GM12878 (cell line): Measurements from ENCODE around the gene USP9X. TPM values are rescaled to one million over a fixed set of nuclear protein-coding genes. Genes with fewer than 3 reads are reported as not detected.
"Not testable (repeated sequence)": the region's sequence is repeated elsewhere in the genome, so short reads cannot be mapped to it uniquely, and the experiment has no call there.

Experiments
- ATAC-seq: fragments of 200-7000 bp; cut with Tn5 transposase; 3 replicates; pipeline ENCODE4 v1.9.1; 2020; ENCODE audit warnings: mild to moderate bottlenecking, moderate library complexity
- BruUV-seq: library from RNA; stranded (reverse); fragments of 400-500 nt; replicated peaks from 2 replicates; lab custom pipeline; 2021; lab: Mats Ljungman, UMichigan
- CTCF ChIA-PET: fragments of 300-600 bp; sonication (Branson Sonifier 250); formaldehyde crosslinking; extraction: SDS; loops from one replicate; lab custom pipeline; 2021; ENCODE audit warnings: inconsistent platforms; lab: Yijun Ruan, JAX
- POLR2A ChIA-PET: fragments of 350-600 bp; formaldehyde crosslinking; extraction: SDS; loops from one replicate; lab custom pipeline; 2021; ENCODE audit warnings: inconsistent platforms; lab: Charles Lee
- RAD21 ChIA-PET: fragments of 300-600 bp; sonication (Branson Sonifier 250); formaldehyde crosslinking; loops from one replicate; lab custom pipeline; 2023; ENCODE audit warnings: antibody characterized with exemption; ENCODE audit not compliant: unreplicated experiment; lab: Charles Lee
- SMC1A ChIA-PET: fragments of 300-600 bp; sonication (Branson Sonifier 250); formaldehyde crosslinking; loops from one replicate; lab custom pipeline; 2023; ENCODE audit not compliant: unreplicated experiment, uncharacterized antibody; lab: Charles Lee
- DNase-seq: peaks from one replicate; pipeline ENCODE4 v3.0.0-alpha.2; 2011; ENCODE audit warnings: low read depth, low spot score
- FAIRE-seq: peaks from 3 replicates; lab custom pipeline; 2011; peaks lifted over from hg19 to GRCh38; lab: Jason Lieb, UNC
- H2AFZ ChIP-seq: 2 replicates; pipeline ENCODE4 v1.6.0; 2011; ENCODE audit warnings: low read depth, low read length, control low read depth; ENCODE audit not compliant: control insufficient read depth
- H3K27ac ChIP-seq: 2 replicates; pipeline ENCODE4 v1.5.1; 2011; ENCODE audit warnings: control low read depth; ENCODE audit not compliant: control insufficient read depth, insufficient read depth
- H3K27me3 ChIP-seq, 2 experiments: replicated peaks in 1 of 2; 2 replicates each; pipeline versions ENCODE4 v1.6.0 to v1.6.1; 2011; ENCODE audit warnings: low read length in 1 of 2; ENCODE audit not compliant: control insufficient read depth in 2 of 2, insufficient read depth in 2 of 2
- H3K36me3 ChIP-seq, 2 experiments: 2 replicates each; pipeline ENCODE4 v1.5.1; 2011; ENCODE audit warnings: low read length in 1 of 2; ENCODE audit not compliant: control insufficient read depth in 2 of 2, insufficient read depth in 2 of 2
- H3K4me1 ChIP-seq: 2 replicates; pipeline ENCODE4 v1.6.1; 2011; ENCODE audit warnings: mild to moderate bottlenecking, low read length, moderate library complexity, mixed read lengths; ENCODE audit not compliant: control insufficient read depth, insufficient read depth
- H3K4me2 ChIP-seq: 2 replicates; pipeline ENCODE4 v1.6.0; 2011; ENCODE audit warnings: control low read depth; ENCODE audit not compliant: control insufficient read depth, insufficient read depth
- H3K4me3 ChIP-seq: fragments of 200-600 bp; sonication (generic); 2 replicates; pipeline ENCODE4 v1.5.1; 2016
- H3K79me2 ChIP-seq: 2 replicates; pipeline ENCODE4 v1.6.0; 2011; ENCODE audit warnings: low read length; ENCODE audit not compliant: control insufficient read depth, insufficient read depth
- H3K9ac ChIP-seq: 2 replicates; pipeline ENCODE4 v1.8.0; 2011; ENCODE audit warnings: low read length, control low read depth, mixed read lengths; ENCODE audit not compliant: control insufficient read depth, insufficient read depth
- H3K9me3 ChIP-seq: replicated peaks from 3 replicates; pipeline ENCODE4 v1.5.1; 2011; ENCODE audit warnings: mild to moderate bottlenecking, low read length; ENCODE audit not compliant: control insufficient read depth, insufficient read depth
- H4K20me1 ChIP-seq: 2 replicates; pipeline ENCODE4 v1.6.0; 2011; ENCODE audit not compliant: control insufficient read depth, insufficient read depth
- ASH2L ChIP-seq: fragments of 300-600, 200-600 bp; sonication (generic); IDR thresholded peaks from 2 replicates; pipeline ENCODE4 v1.6.1; 2017; ENCODE audit warnings: low read depth, mild to moderate bottlenecking, borderline replicate concordance
- EED ChIP-seq: sonication (generic); IDR thresholded peaks from 2 replicates; pipeline ENCODE4 v1.6.1; 2016; ENCODE audit warnings: antibody characterized with exemption, low read depth
- IKZF1 ChIP-seq: fragments of 450-650 bp; conservative IDR thresholded peaks from 2 replicates; pipeline ENCODE4 v1.6.1; 2017; ENCODE audit warnings: antibody characterized with exemption, mild to moderate bottlenecking
- IKZF2 ChIP-seq, 2 experiments: fragments of 450-650 bp; IDR thresholded peaks; 2 replicates each; pipeline ENCODE4 v1.6.1; 2017; ENCODE audit warnings: mild to moderate bottlenecking in 2 of 2, moderate library complexity in 2 of 2
- MEF2A ChIP-seq: IDR thresholded peaks from 2 replicates; pipeline ENCODE4 v1.6.1; 2011; ENCODE audit warnings: low read depth, mild to moderate bottlenecking, low read length, moderate library complexity; ENCODE audit not compliant: insufficient read depth
- MEF2B ChIP-seq: fragments of 450-650 bp; IDR thresholded peaks from 2 replicates; pipeline ENCODE4 v1.6.1; 2018; ENCODE audit warnings: mild to moderate bottlenecking, moderate library complexity; ENCODE audit not compliant: partially characterized antibody, poor library complexity, severe bottlenecking
- MTA2 ChIP-seq: fragments of 450-650 bp; IDR thresholded peaks from 2 replicates; pipeline ENCODE4 v1.6.1; 2016; ENCODE audit warnings: low read depth, mild to moderate bottlenecking, moderate library complexity
- NFIC ChIP-seq: IDR thresholded peaks from 2 replicates; pipeline ENCODE4 v1.6.1; 2012; ENCODE audit warnings: low read depth, mild to moderate bottlenecking, inconsistent platforms, low read length, moderate library complexity
- RUNX3 ChIP-seq: IDR thresholded peaks from 2 replicates; pipeline ENCODE4 v1.6.1; 2012; ENCODE audit warnings: low read length, inconsistent platforms
- SPI1 ChIP-seq: IDR thresholded peaks from 2 replicates; pipeline ENCODE4 v1.6.1; 2011; ENCODE audit warnings: low read depth, mild to moderate bottlenecking, low read length, moderate library complexity, borderline replicate concordance; ENCODE audit not compliant: insufficient read depth
- USF2 ChIP-seq: IDR thresholded peaks from 2 replicates; pipeline ENCODE4 v1.6.1; 2011; ENCODE audit warnings: low read depth, low read length, improper control_type of control experiment, borderline replicate concordance
- WGBS: methylation state at CpG from one replicate; pipeline ENCODE4 v1.1.6; 2016; ENCODE audit warnings: low lambda C conversion rate; ENCODE audit not compliant: insufficient replicate concordance, insufficient coverage; ENCODE audit errors: missing lambda C conversion rate; 5-methylcytosine and 5-hydroxymethylcytosine counted together
- in situ Hi-C: fragments of 300-500 bp; cut with MboI; formaldehyde crosslinking; loops from 9 replicates; pipeline ENCODE4 v1.14.3; 2018; ENCODE audit warnings: mixed read lengths
- intact Hi-C: fragments of 100-400 bp; cut with micrococcal nuclease; formaldehyde crosslinking; loops from one replicate; pipeline ENCODE4 v1.14.2; 2022; ENCODE audit not compliant: unreplicated experiment
- polyA plus RNA-seq, 11 experiments: library from polyadenylated mRNA; depleted of rRNA in 4 of 11; unstranded in 6 of 11; stranded (reverse) in 5 of 11; fragments of >200 nt; fragmentation: Nextera tagmentation in 4 of 11; fragmentation: Illumina TruSeq in 1 of 11; extraction: Ambion mirVana in 4 of 11; extraction: Trizol in 1 of 11; gene quantifications; 1 replicate in 1 of 11; 2 replicates in 10 of 11; pipeline versions ENCODE4 v1.2.1 to v1.2.3, GENCODE V29; 2011 to 2016; ENCODE audit warnings: inconsistent platforms in 2 of 11, missing spikeins in 2 of 11, low read depth in 1 of 11
- total RNA-seq, 4 experiments: library from RNA; depleted of rRNA in 3 of 4; stranded (reverse); fragments of >200 nt in 3 of 4; fragmentation: Illumina TruSeq in 1 of 4; extraction: Trizol in 1 of 4; gene quantifications; 2 replicates each; pipeline versions ENCODE4 v1.2.1 to v1.2.3, GENCODE V29; 2013 to 2021
- TF ChIP-seq, protein P1 (sequence below): fragments of 150-350 bp; IDR thresholded peaks from 2 replicates; pipeline ENCODE4 v1.6.1; 2016; ENCODE audit warnings: low read depth, low read length

USP9X gene
- total and polyA plus RNA-seq, 10 of the 15 experiments (the other 5 are each of a cell fraction or from before 2014, with no cell fraction given), result 9.3 to 61.6 (median 31.7) TPM

DNA sequence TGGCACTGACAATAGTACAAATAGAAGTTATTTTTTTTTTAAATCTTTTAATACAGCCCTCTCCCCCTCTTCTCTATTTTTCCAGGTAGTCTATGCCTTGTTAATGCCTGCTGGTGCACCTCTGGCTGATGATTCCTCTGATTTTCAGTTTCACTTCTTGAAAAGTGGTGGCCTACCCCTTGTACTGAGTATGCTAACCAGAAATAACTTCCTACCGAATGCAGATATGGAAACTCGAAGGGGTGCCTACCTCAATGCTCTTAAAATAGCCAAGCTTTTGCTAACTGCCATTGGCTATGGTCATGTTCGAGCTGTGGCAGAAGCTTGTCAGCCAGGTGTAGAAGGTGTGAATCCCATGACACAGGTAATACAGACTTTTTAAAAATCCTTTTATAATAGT is 99.1 kb downstream of the USP9X start:
- no peak overlapping the region for H3K4me3 ChIP-seq
- ATAC-seq (peak; percentile 73), DNase-seq (peak; percentile 33), FAIRE-seq (peak; percentile 23)
- no peak overlapping the region for H3K27ac ChIP-seq
- in situ Hi-C loops, result loop anchor here (5.0 kb wide), 1 partner anchor 68 kb away; no protein-coding TSS in a partner anchor
- TF ChIP-seq RUNX3 (peak; percentile 62; the same call in 1 of the 2 replicates), MEF2B (peak; percentile 80), MTA2 (peak; percentile 53; the same call in 1 of the 2 replicates), NFIC (no peak), IKZF1 (peak; percentile 57), MEF2A (peak; percentile 74), ASH2L (no peak), USF2 (no peak), EED (peak; percentile 57), IKZF2 (IDR thresholded peaks at IDR 0.05) (peak; percentile 75 to 80), SPI1 (peak; percentile 85)
- TF ChIP-seq, protein P1, sequence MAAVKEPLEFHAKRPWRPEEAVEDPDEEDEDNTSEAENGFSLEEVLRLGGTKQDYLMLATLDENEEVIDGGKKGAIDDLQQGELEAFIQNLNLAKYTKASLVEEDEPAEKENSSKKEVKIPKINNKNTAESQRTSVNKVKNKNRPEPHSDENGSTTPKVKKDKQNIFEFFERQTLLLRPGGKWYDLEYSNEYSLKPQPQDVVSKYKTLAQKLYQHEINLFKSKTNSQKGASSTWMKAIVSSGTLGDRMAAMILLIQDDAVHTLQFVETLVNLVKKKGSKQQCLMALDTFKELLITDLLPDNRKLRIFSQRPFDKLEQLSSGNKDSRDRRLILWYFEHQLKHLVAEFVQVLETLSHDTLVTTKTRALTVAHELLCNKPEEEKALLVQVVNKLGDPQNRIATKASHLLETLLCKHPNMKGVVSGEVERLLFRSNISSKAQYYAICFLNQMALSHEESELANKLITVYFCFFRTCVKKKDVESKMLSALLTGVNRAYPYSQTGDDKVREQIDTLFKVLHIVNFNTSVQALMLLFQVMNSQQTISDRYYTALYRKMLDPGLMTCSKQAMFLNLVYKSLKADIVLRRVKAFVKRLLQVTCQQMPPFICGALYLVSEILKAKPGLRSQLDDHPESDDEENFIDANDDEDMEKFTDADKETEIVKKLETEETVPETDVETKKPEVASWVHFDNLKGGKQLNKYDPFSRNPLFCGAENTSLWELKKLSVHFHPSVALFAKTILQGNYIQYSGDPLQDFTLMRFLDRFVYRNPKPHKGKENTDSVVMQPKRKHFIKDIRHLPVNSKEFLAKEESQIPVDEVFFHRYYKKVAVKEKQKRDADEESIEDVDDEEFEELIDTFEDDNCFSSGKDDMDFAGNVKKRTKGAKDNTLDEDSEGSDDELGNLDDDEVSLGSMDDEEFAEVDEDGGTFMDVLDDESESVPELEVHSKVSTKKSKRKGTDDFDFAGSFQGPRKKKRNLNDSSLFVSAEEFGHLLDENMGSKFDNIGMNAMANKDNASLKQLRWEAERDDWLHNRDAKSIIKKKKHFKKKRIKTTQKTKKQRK, result no peak
- peak overlapping the region; percentile 51 for H3K4me2 ChIP-seq
- intact Hi-C loops, result loop anchor here (5.0 kb wide), 2 partner anchors 53 to 148 kb away; partner anchors contain the start of gene DDX3X
- no peak overlapping the region for H3K9ac ChIP-seq
- peaks cover 11% of the 10 kb centered on the region; the same call in 1 of the 2 replicates for H3K4me1 ChIP-seq
- BruUV-seq, result no TSS peak
- RAD21 ChIA-PET, result interaction anchor here (1.6 to 10.5 kb wide), 2 partner anchors 69 to 532 kb away, joined by 5 to 116 read pairs; no protein-coding TSS in a partner anchor
- H3K27me3 ChIP-seq, result no peaks in the 10 kb centered on the region
- CTCF ChIA-PET, result interaction anchor here (0.5 to 9.8 kb wide), 3 partner anchors 52 to 91 kb away, joined by 3 to 227 read pairs (median 5); no protein-coding TSS in a partner anchor
- SMC1A ChIA-PET, result interaction anchor here (1.1 to 11.4 kb wide), 5 partner anchors 9 to 72 kb away, joined by 3 to 163 read pairs (median 5); no protein-coding TSS in a partner anchor
- WGBS, result 31% methylated on average over 3 of the region's 3 CpGs
- H3K79me2 ChIP-seq, result no peaks in the 10 kb centered on the region
- no peaks in the 10 kb centered on the region for H4K20me1 ChIP-seq
- no peaks in the 10 kb centered on the region for H3K9me3 ChIP-seq
- POLR2A ChIA-PET, result no interaction called here
- peaks cover 0 to 15% of the 10 kb centered on the region in 2 experiments; a peak in 3 of 4 replicates for H3K36me3 ChIP-seq
- H2AFZ ChIP-seq, result no peak overlapping the region

DNA sequence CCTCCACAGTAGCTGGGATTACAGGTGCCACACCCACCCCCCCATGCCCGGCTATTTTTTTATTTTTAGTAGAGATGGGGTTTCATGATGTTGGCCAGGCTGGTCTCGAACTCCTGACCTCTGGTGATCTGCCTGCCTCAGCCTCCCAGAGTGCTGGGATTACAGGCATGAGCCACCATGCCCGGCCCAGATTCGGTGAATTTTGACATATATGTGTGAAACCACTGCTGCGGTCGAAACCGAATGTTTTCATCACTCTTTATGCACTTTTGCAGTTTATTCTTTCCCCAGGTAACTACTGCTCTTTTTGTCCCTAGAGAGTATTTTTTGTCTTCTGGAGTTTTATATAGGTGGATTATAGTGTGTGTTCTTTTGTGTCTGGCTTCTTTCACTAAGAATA is 101.7 kb downstream of the USP9X start:
- intact Hi-C loops, H4K20me1 ChIP-seq, ATAC-seq, CTCF ChIA-PET, H3K4me3 ChIP-seq, H3K79me2 ChIP-seq, H3K4me2 ChIP-seq, in situ Hi-C loops, POLR2A ChIA-PET, H3K9ac ChIP-seq, RAD21 ChIA-PET, H3K27ac ChIP-seq, H3K27me3 ChIP-seq, H3K9me3 ChIP-seq, H2AFZ ChIP-seq, FAIRE-seq, DNase-seq, BruUV-seq: not testable (repeated sequence)
- Histone ChIP-seq H3K4me1 (peaks cover 11% of the 10 kb centered on the region; the same call in 1 of the 2 replicates), H3K36me3 (peaks cover 0 to 21% of the 10 kb centered on the region in 2 experiments; a peak in 3 of 4 replicates)
- SMC1A ChIA-PET, result interaction anchor here (1.2 kb wide), 1 partner anchor 9 kb away, joined by 3 read pairs; no protein-coding TSS in a partner anchor
- 100% methylated on average over 7 of the region's 7 CpGs for WGBS
